Endothelial cell of umbilical vein (primary cell): ENCODE data around the gene CMTR1. TPM values are rescaled to one million over a fixed set of nuclear protein-coding genes. Genes with fewer than 3 reads are reported as not detected.

Source experiments
- BruUV-seq: library from RNA; stranded (reverse); fragments of 400-500 nt; replicated peaks from 2 replicates; lab custom pipeline; 2021; lab: Mats Ljungman, UMichigan
- CTCF ChIA-PET: fragments of 300-600, 350-600 bp; sonication (Branson Sonifier 250); formaldehyde crosslinking; loops from one replicate; lab custom pipeline; 2021; ENCODE audit warnings: antibody characterized with exemption, inconsistent platforms; lab: Charles Lee
- POLR2A ChIA-PET: fragments of 300-600, 350-600 bp; sonication (Branson Sonifier 250); formaldehyde crosslinking; loops from one replicate; lab custom pipeline; 2021; ENCODE audit warnings: antibody characterized with exemption, inconsistent platforms; lab: Charles Lee
- DNase-seq: peaks from one replicate; pipeline ENCODE4 v3.0.0-alpha.2; 2011; ENCODE audit warnings: low read depth, low spot score
- FAIRE-seq: peaks from 2 replicates; lab custom pipeline; 2011; peaks lifted over from hg19 to GRCh38; lab: Jason Lieb, UNC
- H2AFZ ChIP-seq: 2 replicates; pipeline ENCODE4 v1.6.0; 2012; ENCODE audit warnings: low read depth, low read length, control low read depth, inconsistent platforms
- H3K27ac ChIP-seq: 2 replicates; pipeline ENCODE4 v1.5.1; 2011; ENCODE audit warnings: low read depth, mild to moderate bottlenecking, control low read depth, low read length, moderate library complexity; ENCODE audit not compliant: insufficient read depth
- H3K27me3 ChIP-seq, 2 experiments: 2 replicates each; pipeline versions ENCODE4 v1.6.0 to v1.6.1; 2011; ENCODE audit warnings: low read length in 2 of 2, mixed read lengths in 1 of 2; ENCODE audit not compliant: control insufficient read depth in 2 of 2, insufficient read depth in 2 of 2
- H3K36me3 ChIP-seq, 2 experiments: 2 replicates in 1 of 2; 3 replicates in 1 of 2; pipeline ENCODE4 v1.5.1; 2011; ENCODE audit warnings: low read length in 2 of 2, mild to moderate bottlenecking in 1 of 2, moderate library complexity in 1 of 2; ENCODE audit not compliant: control insufficient read depth in 2 of 2, insufficient read depth in 2 of 2; ENCODE audit errors: extremely low read depth in 1 of 2
- H3K4me1 ChIP-seq: 3 replicates; pipeline ENCODE4 v1.5.1; 2011; ENCODE audit warnings: mild to moderate bottlenecking, low read length; ENCODE audit not compliant: control insufficient read depth, insufficient read depth; ENCODE audit errors: extremely low read depth
- H3K4me2 ChIP-seq: 2 replicates; pipeline ENCODE4 v1.6.1; 2011; ENCODE audit warnings: low read length, control low read depth, mixed read lengths; ENCODE audit not compliant: insufficient read depth
- H3K4me3 ChIP-seq, 3 experiments: fragments of 200-600 bp in 1 of 3; sonication (generic), shearing (Covaris generic) in 1 of 3; replicated peaks in 1 of 3; 2 replicates each; pipeline ENCODE4 v1.5.1; 2011 to 2016; ENCODE audit warnings: control low read depth in 3 of 3, low read length in 3 of 3, mild to moderate bottlenecking in 2 of 3, inconsistent platforms in 1 of 3, low read depth in 1 of 3, moderate library complexity in 1 of 3; ENCODE audit not compliant: insufficient read depth in 1 of 3
- H3K79me2 ChIP-seq: 2 replicates; pipeline ENCODE4 v1.6.0; 2012; ENCODE audit warnings: low read length, inconsistent platforms; ENCODE audit not compliant: control insufficient read depth, insufficient read depth
- H3K9ac ChIP-seq: replicated peaks from 2 replicates; pipeline ENCODE3; 2011; ENCODE audit warnings: low read length, control low read depth; ENCODE audit not compliant: insufficient read depth; ENCODE audit errors: extremely low read depth
- H3K9me1 ChIP-seq: replicated peaks from 3 replicates; pipeline ENCODE4 v1.6.0; 2011; ENCODE audit warnings: mild to moderate bottlenecking, low read length; ENCODE audit not compliant: control insufficient read depth, insufficient read depth; ENCODE audit errors: extremely low read depth
- H3K9me3 ChIP-seq: replicated peaks from 2 replicates; pipeline ENCODE4 v1.5.1; 2012; ENCODE audit warnings: low read length, inconsistent platforms; ENCODE audit not compliant: control insufficient read depth, insufficient read depth
- H4K20me1 ChIP-seq: replicated peaks from 2 replicates; pipeline ENCODE3; 2011; ENCODE audit warnings: mild to moderate bottlenecking, low read length; ENCODE audit not compliant: control insufficient read depth, insufficient read depth; ENCODE audit errors: extremely low read depth
- EZH2 ChIP-seq: IDR thresholded peaks from 2 replicates; pipeline ENCODE4 v1.6.1; 2012; ENCODE audit warnings: borderline replicate concordance, low read depth, mild to moderate bottlenecking, moderate library complexity, low read length, inconsistent platforms; ENCODE audit not compliant: severe bottlenecking
- FOS ChIP-seq: IDR thresholded peaks from 2 replicates; pipeline ENCODE4 v1.6.1; 2011; ENCODE audit warnings: mild to moderate bottlenecking, low read length, moderate library complexity, borderline replicate concordance; ENCODE audit not compliant: insufficient read depth
- GATA2 ChIP-seq: IDR thresholded peaks from 2 replicates; pipeline ENCODE4 v1.7.0; 2011; ENCODE audit warnings: low read depth, mild to moderate bottlenecking, moderate library complexity, mixed read lengths, low read length; ENCODE audit not compliant: insufficient read length, insufficient read depth
- JUN ChIP-seq: IDR thresholded peaks from 2 replicates; pipeline ENCODE4 v1.6.1; 2011; ENCODE audit warnings: borderline replicate concordance, low read depth; ENCODE audit not compliant: insufficient read length, insufficient read depth
- MAX ChIP-seq: IDR thresholded peaks from 2 replicates; pipeline ENCODE4 v1.6.1; 2011; ENCODE audit not compliant: insufficient read depth, insufficient read length
- MYC ChIP-seq: IDR thresholded peaks from one replicate; pipeline ENCODE4 v1.6.1; 2011; ENCODE audit warnings: mild to moderate bottlenecking, low read depth, low read length
- POLR2A ChIP-seq: IDR thresholded peaks from 2 replicates; pipeline ENCODE4 v1.6.1; 2012; ENCODE audit warnings: low read depth, mild to moderate bottlenecking, control low read depth, low read length
- POLR2AphosphoS5 ChIP-seq: IDR thresholded peaks from 2 replicates; pipeline ENCODE4 v1.6.1; 2012; ENCODE audit warnings: low read depth, mild to moderate bottlenecking, control low read depth, low read length, moderate library complexity; ENCODE audit not compliant: insufficient read depth
- dilution Hi-C: fragments of 300-500 bp; cut with MboI; formaldehyde crosslinking; loops from one replicate; pipeline ENCODE4 v1.15.0; 2019; ENCODE audit warnings: low sequenced_read_pairs; ENCODE audit not compliant: extremely low pct_ligation_motif_present
- intact Hi-C: fragments of 100-400 bp; cut with micrococcal nuclease; formaldehyde crosslinking; loops from one replicate; pipeline ENCODE4 v1.10.0; 2022
- polyA plus RNA-seq, 4 experiments: library from polyadenylated mRNA; depleted of rRNA in 3 of 4; stranded (reverse) in 3 of 4; unstranded in 1 of 4; fragments of >200 nt; gene quantifications; 2 replicates each; pipeline versions ENCODE4 v1.2.1 to v1.2.3, GENCODE V29; 2011 to 2012; ENCODE audit warnings: missing spikeins in 1 of 4
- total RNA-seq: library from RNA; stranded (reverse); gene quantifications from 2 replicates; pipeline ENCODE4 v1.2.3, GENCODE V29; 2021
- TF ChIP-seq, protein P1 (sequence below), 2 donors: IDR thresholded peaks; 1 replicate in 1 of 2; 2 replicates in 1 of 2; pipeline ENCODE4 v1.5.1; 2011; ENCODE audit warnings: low read length in 2 of 2, mild to moderate bottlenecking in 2 of 2, moderate library complexity in 2 of 2, control low read depth in 1 of 2, inconsistent platforms in 1 of 2, low read depth in 1 of 2; ENCODE audit not compliant: insufficient read depth in 1 of 2; ENCODE audit errors: extremely low read depth in 1 of 2

The CMTR1 gene
- total and polyA plus RNA-seq, 2 donors (not counting 3 experiments of a cell fraction or from before 2014, with no cell fraction given) = 19.5 to 38.0 TPM

DNA sequence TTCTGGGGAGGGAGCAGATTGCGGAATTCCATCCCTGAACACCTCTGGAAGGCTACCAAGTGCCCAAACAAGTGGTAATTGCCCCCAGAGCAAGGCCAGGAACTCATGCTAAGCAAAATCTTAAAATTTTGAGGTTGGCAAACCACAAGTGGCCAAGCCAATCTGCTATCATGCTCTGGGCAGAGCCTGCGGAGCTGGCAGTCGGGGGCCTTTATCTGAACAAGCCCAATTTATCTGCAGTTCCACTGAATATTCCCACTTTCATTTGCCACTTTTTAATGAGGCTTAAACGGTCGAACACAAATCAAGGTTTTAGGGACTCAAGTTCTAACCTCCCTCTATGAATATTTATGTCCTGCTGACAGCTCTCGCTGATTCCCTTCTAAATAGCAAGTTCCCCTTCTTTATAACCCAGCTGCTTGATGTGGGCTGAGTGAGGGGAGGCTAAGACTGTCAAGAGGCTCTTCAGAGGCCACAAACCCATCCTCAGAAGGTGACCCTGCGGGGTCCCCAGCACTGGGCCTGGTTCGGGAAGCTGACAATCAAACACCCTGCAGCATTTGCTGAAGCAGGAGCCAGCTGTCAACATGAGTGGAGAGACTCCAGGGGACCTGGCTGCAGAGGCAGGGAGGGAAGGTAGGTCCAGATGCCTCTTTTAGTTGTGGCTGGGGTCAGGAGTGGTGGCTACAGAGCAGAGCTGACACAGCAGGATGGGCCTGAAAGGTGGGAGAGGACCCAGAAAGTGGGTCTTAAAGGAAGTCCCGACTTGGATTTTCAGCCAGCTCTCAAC, 54.8 kb downstream of the CMTR1 start:
- BruUV-seq = no TSS peak

More for the DNA sequence above, 54.8 kb downstream of the CMTR1 start:
- ChIA-PET CTCF (interaction anchor here (0.7 to 1.7 kb wide), 5 partner anchors 12 to 205 kb away, joined by 3 to 8 read pairs (median 3); partner anchors contain the start of gene CCDC167), POLR2A (no interaction called here)
- Histone ChIP-seq H3K27me3 (no peaks in the 10 kb centered on the region), H2AFZ (no peak overlapping the region), H3K9ac (no peak overlapping the region), H4K20me1 (no peaks in the 10 kb centered on the region), H3K79me2 (no peaks in the 10 kb centered on the region), H3K9me3 (no peaks in the 10 kb centered on the region), H3K4me1 (no peaks in the 10 kb centered on the region), H3K4me3 (no peak overlapping the region), H3K36me3 (peaks cover 0 to 2% of the 10 kb centered on the region in 2 experiments), H3K27ac (no peak overlapping the region), H3K4me2 (no peak overlapping the region), H3K9me1 (no peaks in the 10 kb centered on the region)
- dilution Hi-C loops (no loop called here), intact Hi-C loops (no loop called here)
- TF ChIP-seq MYC (no peak), GATA2 (no peak), POLR2AphosphoS5 (no peak), JUN (no peak), EZH2 (no peak), POLR2A (no peak), FOS (no peak), MAX (no peak)
- TF ChIP-seq, protein P1, sequence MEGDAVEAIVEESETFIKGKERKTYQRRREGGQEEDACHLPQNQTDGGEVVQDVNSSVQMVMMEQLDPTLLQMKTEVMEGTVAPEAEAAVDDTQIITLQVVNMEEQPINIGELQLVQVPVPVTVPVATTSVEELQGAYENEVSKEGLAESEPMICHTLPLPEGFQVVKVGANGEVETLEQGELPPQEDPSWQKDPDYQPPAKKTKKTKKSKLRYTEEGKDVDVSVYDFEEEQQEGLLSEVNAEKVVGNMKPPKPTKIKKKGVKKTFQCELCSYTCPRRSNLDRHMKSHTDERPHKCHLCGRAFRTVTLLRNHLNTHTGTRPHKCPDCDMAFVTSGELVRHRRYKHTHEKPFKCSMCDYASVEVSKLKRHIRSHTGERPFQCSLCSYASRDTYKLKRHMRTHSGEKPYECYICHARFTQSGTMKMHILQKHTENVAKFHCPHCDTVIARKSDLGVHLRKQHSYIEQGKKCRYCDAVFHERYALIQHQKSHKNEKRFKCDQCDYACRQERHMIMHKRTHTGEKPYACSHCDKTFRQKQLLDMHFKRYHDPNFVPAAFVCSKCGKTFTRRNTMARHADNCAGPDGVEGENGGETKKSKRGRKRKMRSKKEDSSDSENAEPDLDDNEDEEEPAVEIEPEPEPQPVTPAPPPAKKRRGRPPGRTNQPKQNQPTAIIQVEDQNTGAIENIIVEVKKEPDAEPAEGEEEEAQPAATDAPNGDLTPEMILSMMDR (IDR thresholded peaks at IDR 0.05; ENCODE audit: extremely low read depth in 1 of 2, insufficient read depth in 1 of 2, low read depth in 1 of 2, low read length in 2 of 2) = no peak
- FAIRE-seq (no peak), DNase-seq (no peak)
